HEK293T (cell line): ENCODE data around the gene MYO1H.

Source experiments
- CTCF ChIA-PET: fragments of 350-600 bp; formaldehyde crosslinking; extraction: SDS; loops from one replicate; lab custom pipeline; 2021; ENCODE audit warnings: antibody characterized with exemption, inconsistent platforms; lab: Yijun Ruan, JAX
- POLR2A ChIA-PET: fragments of 350-600 bp; formaldehyde crosslinking; extraction: SDS; loops from one replicate; lab custom pipeline; 2020; ENCODE audit warnings: antibody characterized with exemption, inconsistent platforms; lab: Yijun Ruan, JAX
- DNase-seq: peaks from one replicate; pipeline ENCODE4 v3.0.0; 2012; ENCODE audit warnings: mixed read lengths; ENCODE audit errors: extremely low spot score
- ARNT ChIP-seq: fragments of 450-650 bp; IDR thresholded peaks from 2 replicates; pipeline ENCODE4 v1.6.1; 2017; ENCODE audit warnings: mild to moderate bottlenecking
- BHLHE40 ChIP-seq: fragments of 450-650 bp; IDR thresholded peaks from 2 replicates; pipeline ENCODE4 v1.6.1; 2016; ENCODE audit warnings: mild to moderate bottlenecking, moderate library complexity, borderline replicate concordance
- CTBP1 ChIP-seq: fragments of 450-650 bp; IDR thresholded peaks from 2 replicates; pipeline ENCODE4 v1.6.1; 2016; ENCODE audit warnings: borderline replicate concordance
- ELF4 ChIP-seq: fragments of 450-650 bp; IDR thresholded peaks from 2 replicates; pipeline ENCODE4 v1.6.1; 2017; ENCODE audit warnings: antibody characterized with exemption
- FOXA1 ChIP-seq: fragments of 450-650 bp; IDR thresholded peaks from 2 replicates; pipeline ENCODE4 v1.6.1; 2016; ENCODE audit warnings: mild to moderate bottlenecking
- FOXK2 ChIP-seq: fragments of 450-650 bp; IDR thresholded peaks from 2 replicates; pipeline ENCODE4 v1.6.1; 2016; ENCODE audit warnings: mild to moderate bottlenecking
- FOXM1 ChIP-seq: fragments of 450-650 bp; IDR thresholded peaks from 2 replicates; pipeline ENCODE4 v1.6.1; 2017; ENCODE audit warnings: mild to moderate bottlenecking, borderline replicate concordance
- HDGF ChIP-seq: fragments of 450-650 bp; IDR thresholded peaks from 2 replicates; pipeline ENCODE4 v1.6.1; 2017; ENCODE audit warnings: antibody characterized with exemption, borderline replicate concordance
- L3MBTL2 ChIP-seq: fragments of 450-650 bp; conservative IDR thresholded peaks from 2 replicates; pipeline ENCODE4 v1.6.1; 2016; ENCODE audit warnings: mild to moderate bottlenecking
- LEF1 ChIP-seq: fragments of 450-650 bp; IDR thresholded peaks from 2 replicates; pipeline ENCODE4 v1.6.1; 2017; ENCODE audit warnings: mild to moderate bottlenecking, borderline replicate concordance
- NFRKB ChIP-seq: fragments of 450-650 bp; IDR thresholded peaks from 2 replicates; pipeline ENCODE4 v1.6.1; 2016; ENCODE audit warnings: mild to moderate bottlenecking, moderate library complexity
- SP1 ChIP-seq: fragments of 450-650 bp; IDR thresholded peaks from 2 replicates; pipeline ENCODE4 v1.6.1; 2017
- SUZ12 ChIP-seq: fragments of 450-650 bp; IDR thresholded peaks from 2 replicates; pipeline ENCODE4 v1.6.1; 2016; ENCODE audit warnings: mild to moderate bottlenecking
- TARDBP ChIP-seq: fragments of 450-650 bp; IDR thresholded peaks from 2 replicates; pipeline ENCODE4 v1.6.1; 2016
- ZNF384 ChIP-seq: fragments of 450-650 bp; IDR thresholded peaks from 2 replicates; pipeline ENCODE4 v1.6.1; 2016
- TF ChIP-seq, protein P1 (sequence below): fragments of 450-650 bp; IDR thresholded peaks from 2 replicates; pipeline ENCODE4 v1.6.1; 2016

Gene MYO1H

DNA sequence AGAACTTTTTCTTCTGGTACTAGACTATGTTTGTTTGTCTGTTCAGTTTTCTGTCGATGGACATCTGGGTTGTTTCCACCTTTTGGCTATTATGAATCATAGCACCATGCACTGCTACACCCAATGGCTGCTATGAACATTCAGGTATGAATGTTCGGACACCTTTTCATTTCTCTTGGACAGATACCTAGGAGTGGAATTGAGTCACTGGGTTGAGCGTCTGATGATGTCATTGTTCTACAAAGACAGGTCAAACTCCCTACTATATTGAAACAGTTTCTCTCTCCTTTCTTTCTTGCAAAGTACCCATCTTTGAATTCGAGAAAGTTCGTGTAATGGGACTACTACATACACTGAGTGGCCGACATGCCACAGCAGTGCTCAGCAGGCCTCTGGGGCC lies 84.7 kb downstream of the MYO1H start:
- TF ChIP-seq ELF4 (no peak), SUZ12 (no peak), ARNT (no peak), CTBP1 (no peak), TARDBP (no peak), FOXM1 (no peak), FOXA1 (no peak), BHLHE40 (no peak)
- TF ChIP-seq, protein P1, sequence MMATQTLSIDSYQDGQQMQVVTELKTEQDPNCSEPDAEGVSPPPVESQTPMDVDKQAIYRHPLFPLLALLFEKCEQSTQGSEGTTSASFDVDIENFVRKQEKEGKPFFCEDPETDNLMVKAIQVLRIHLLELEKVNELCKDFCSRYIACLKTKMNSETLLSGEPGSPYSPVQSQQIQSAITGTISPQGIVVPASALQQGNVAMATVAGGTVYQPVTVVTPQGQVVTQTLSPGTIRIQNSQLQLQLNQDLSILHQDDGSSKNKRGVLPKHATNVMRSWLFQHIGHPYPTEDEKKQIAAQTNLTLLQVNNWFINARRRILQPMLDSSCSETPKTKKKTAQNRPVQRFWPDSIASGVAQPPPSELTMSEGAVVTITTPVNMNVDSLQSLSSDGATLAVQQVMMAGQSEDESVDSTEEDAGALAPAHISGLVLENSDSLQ = no peak
- ChIA-PET POLR2A (interaction anchor here (2.0 kb wide), 1 partner anchor 45 kb away, joined by 5 read pairs; the partner anchor contains the start of genes KCTD10 and UBE3B), CTCF (interaction anchor here (0.6 to 1.5 kb wide), 11 partner anchors 9 to 414 kb away, joined by 3 to 6 read pairs (median 3); no protein-coding TSS in a partner anchor)
- no peak for DNase-seq

DNA sequence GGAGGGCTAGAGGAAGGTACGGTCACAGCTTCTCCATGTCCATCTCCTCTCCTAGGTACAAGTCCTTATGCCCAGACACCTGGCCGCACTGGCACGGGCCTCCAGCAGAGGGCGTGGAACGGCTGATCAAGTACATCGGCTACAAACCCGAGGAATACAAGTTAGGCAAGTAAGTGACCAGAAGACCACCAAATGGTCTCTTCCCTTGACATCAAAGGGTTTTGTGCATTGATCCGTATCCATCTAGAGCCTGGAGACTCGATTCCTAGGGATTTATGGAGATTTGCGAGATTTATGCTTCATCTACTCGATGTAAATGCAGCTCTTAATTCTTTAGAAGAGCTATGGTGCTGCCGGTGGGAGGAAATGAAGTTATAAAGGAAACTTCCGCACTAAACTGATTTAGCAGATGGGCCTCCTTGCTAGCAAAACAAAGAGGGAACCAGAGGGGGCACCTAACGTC lies 85.2 kb downstream of the MYO1H start:
- POLR2A ChIA-PET = interaction anchor here (2.0 kb wide), 1 partner anchor 44 kb away, joined by 5 read pairs; the partner anchor contains the start of genes KCTD10 and UBE3B
- no peak for TF ChIP-seq SP1
- peak; percentile 72; the same call in 1 of the 2 replicates for TF ChIP-seq HDGF
- CTCF ChIA-PET = interaction anchor here (0.6 to 1.5 kb wide), 12 partner anchors 10 to 313 kb away, joined by 3 to 9 read pairs (median 3); no protein-coding TSS in a partner anchor
- peak; percentile 71 for DNase-seq

DNA sequence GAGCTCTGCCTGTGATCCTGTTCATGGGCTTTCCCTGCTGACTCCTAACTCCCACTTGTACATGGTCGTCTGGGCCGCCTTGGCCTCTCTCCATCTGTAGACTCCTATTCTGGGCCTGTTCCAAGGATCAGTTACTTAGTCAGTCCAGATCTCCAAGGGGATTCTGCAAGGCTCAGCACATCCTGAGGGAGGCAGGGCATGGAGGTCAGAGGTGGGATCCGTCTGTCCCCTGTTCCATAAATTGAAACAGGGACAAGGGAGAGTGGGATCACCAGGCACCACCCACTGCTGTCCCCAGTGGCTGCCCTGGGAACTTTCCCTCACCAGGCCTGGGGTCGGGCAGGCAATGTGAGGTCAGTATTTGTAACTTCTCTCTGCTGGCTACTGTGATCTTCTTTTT lies 85.9 kb downstream of the MYO1H start:
- DNase-seq = peak; percentile 66

DNA sequence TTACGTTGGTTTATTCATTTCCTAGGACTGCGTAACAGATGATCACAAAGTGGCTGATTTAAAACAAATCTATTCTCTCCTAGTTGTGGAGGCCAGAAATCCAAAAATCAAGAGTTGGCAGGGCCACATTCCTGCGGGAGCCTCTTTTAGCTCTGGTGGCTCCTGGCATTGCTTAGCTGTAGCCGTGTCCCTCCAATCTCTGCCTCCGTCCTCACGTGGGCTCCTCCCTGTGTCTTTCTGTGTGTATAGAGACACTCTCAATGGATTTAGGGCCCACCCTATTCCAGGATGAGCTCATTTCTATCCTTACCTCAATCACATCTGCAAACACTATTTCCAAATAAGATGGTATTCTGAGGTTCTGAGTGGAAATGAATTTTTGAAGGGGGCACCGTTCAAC lies 86.9 kb downstream of the MYO1H start:
- ChIA-PET CTCF (no interaction called here), POLR2A (no interaction called here)
- TF ChIP-seq L3MBTL2 = no peak
- no peak for TF ChIP-seq BHLHE40
- TF ChIP-seq HDGF = no peak
- TF ChIP-seq FOXK2 = no peak
- TF ChIP-seq SUZ12 = no peak
- TF ChIP-seq NFRKB = no peak
- no peak for TF ChIP-seq ZNF384
- TF ChIP-seq CTBP1 = no peak
- no peak for TF ChIP-seq LEF1
- no peak for TF ChIP-seq FOXA1
- TF ChIP-seq, protein P1 = no peak
- no peak for TF ChIP-seq FOXM1
- no peak for DNase-seq

More for the DNA sequence above, 85.9 kb downstream of the MYO1H start:
- TF ChIP-seq LEF1 = no peak
- TF ChIP-seq NFRKB = no peak
- TF ChIP-seq TARDBP = no peak
- TF ChIP-seq, protein P1 = no peak
- TF ChIP-seq SUZ12 = no peak
- no peak for TF ChIP-seq BHLHE40
- TF ChIP-seq SP1 = no peak
- TF ChIP-seq ZNF384 = no peak
- no peak for TF ChIP-seq ARNT
- ChIA-PET POLR2A (interaction anchor here (2.0 kb wide), 1 partner anchor 44 kb away, joined by 5 read pairs; the partner anchor contains the start of genes KCTD10 and UBE3B), CTCF (interaction anchor here (0.6 to 1.5 kb wide), 11 partner anchors 10 to 314 kb away, joined by 3 to 9 read pairs (median 3); no protein-coding TSS in a partner anchor)

DNA sequence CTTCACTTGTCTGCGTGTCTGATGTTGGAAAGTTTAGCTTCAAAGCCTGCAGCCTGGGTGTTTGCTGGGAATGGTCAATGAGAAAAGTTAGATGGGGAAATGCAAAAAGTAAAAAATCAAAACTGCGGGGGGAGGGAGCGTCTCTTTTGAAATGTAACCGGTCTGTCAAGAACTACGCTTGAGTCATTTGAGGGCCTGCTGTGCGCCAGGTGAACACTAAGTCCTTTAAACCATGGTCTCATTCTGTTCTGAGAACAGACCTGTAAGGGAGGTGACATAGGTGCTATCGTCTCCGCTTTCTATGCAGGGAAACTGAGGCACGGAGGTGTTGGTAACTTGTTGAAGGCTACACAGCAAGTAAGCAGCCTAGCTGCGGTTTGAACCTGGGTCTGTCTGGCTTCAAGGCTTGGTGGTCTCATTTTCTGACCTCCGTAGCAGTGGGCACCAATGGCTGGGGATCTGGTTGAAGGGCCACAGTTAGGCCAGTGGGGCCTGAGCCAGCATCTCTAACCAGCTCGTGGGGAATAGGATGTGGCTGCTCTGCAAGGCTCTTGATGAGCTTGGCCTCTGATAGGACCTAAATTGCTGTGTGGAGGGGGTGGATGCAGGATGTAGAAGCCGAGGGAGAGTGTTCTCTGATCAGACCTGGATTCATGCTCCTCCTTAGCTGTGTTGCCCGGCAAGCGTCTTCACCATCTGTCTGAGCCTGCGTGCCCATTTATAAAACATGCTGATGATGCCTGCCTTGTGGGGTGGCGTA lies 87.9 kb downstream of the MYO1H start:
- no peak for DNase-seq

More for the DNA sequence above, 87.9 kb downstream of the MYO1H start:
- ChIA-PET POLR2A (no interaction called here), CTCF (no interaction called here)
- TF ChIP-seq SP1 (no peak), L3MBTL2 (no peak), LEF1 (no peak), CTBP1 (no peak), NFRKB (no peak), TARDBP (no peak), FOXK2 (no peak), FOXM1 (no peak), ARNT (no peak), FOXA1 (no peak), SUZ12 (no peak), HDGF (no peak), ZNF384 (no peak), BHLHE40 (no peak), ELF4 (no peak)
- TF ChIP-seq, protein P1 = no peak
